WERI-Rb-1 (cell line): ENCODE results near the gene TEX9.
"Not testable (repeated sequence)": the region's sequence is repeated elsewhere in the genome, so short reads cannot be mapped to it uniquely, and the experiment has no call there.

Experiments used
- DNase-seq: peaks from one replicate; pipeline ENCODE4 v3.0.0-alpha.2; 2020
- H3K27ac ChIP-seq: fragments of 250-450 bp; sonication (Bioruptor Pico); 2 replicates; pipeline ENCODE4 v1.5.1; 2020; ENCODE audit warnings: mild to moderate bottlenecking, moderate library complexity
- H3K27me3 ChIP-seq: fragments of 250-450 bp; sonication (Bioruptor Pico); 2 replicates; pipeline ENCODE4 v1.5.1; 2021; ENCODE audit warnings: mild to moderate bottlenecking, low read depth, moderate library complexity; ENCODE audit not compliant: insufficient read depth, severe bottlenecking
- H3K36me3 ChIP-seq: fragments of 250-450 bp; sonication (Bioruptor Pico); 2 replicates; pipeline ENCODE4 v1.5.1; 2020; ENCODE audit warnings: mild to moderate bottlenecking, moderate library complexity
- H3K4me3 ChIP-seq: 2 replicates; pipeline ENCODE4 v1.5.1; 2011; ENCODE audit warnings: low read depth, mild to moderate bottlenecking, control low read depth, low read length
- H3K9me3 ChIP-seq: fragments of 250-450 bp; sonication (Bioruptor Pico); 2 replicates; pipeline ENCODE4 v1.5.1; 2021; ENCODE audit warnings: mild to moderate bottlenecking, moderate library complexity; ENCODE audit not compliant: severe bottlenecking
- CTCF ChIP-seq: IDR thresholded peaks from 2 replicates; pipeline ENCODE4 v1.5.1; 2011; ENCODE audit warnings: low read depth, mild to moderate bottlenecking, control low read depth, inconsistent platforms, low read length

The TEX9 gene

GRCh38 chr15:56385908-56386307 is 20.7 kb downstream of the TEX9 start:
- Histone ChIP-seq H3K27ac (no peak overlapping the region), H3K4me3 (no peak overlapping the region), H3K9me3 (no peaks in the 10 kb centered on the region), H3K27me3 (no peaks in the 10 kb centered on the region), H3K36me3 (no peaks in the 10 kb centered on the region)
- no peak for DNase-seq
- no peak for TF ChIP-seq CTCF

- no peak for TF ChIP-seq CTCF
- no peak for DNase-seq
- Histone ChIP-seq H3K27me3 (no peaks in the 10 kb centered on the region), H3K4me3 (no peak overlapping the region), H3K9me3 (no peaks in the 10 kb centered on the region), H3K36me3 (no peaks in the 10 kb centered on the region), H3K27ac (no peak overlapping the region)
Observed at GRCh38 chr15:56390739-56391267, 25.6 kb downstream of the TEX9 start.

DNA sequence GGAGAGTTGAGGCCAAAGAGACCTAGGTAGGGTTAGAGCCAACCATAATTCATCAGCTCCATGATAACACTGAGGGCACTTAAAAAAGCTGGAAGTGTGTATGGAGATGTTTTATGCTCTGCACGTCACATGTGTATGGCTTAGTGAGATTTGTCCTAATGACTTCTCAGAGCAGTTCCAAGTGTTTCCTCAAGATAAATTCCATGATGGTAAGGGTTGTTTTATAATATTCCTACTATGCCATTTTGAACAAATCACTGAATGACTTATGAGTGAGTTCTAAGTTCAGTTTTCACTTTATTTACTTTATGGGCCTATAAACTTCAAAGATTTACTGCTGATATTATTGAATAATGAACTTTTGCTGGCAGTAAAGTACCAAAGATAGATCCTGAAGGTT is 28.1 kb downstream of the TEX9 start:
- no peak for TF ChIP-seq CTCF
- no peak overlapping the region for H3K27ac ChIP-seq
- no peak overlapping the region for H3K4me3 ChIP-seq
- no peaks in the 10 kb centered on the region for H3K9me3 ChIP-seq
- no peaks in the 10 kb centered on the region for H3K36me3 ChIP-seq
- no peaks in the 10 kb centered on the region for H3K27me3 ChIP-seq
- no peak for DNase-seq

- no peaks in the 10 kb centered on the region for H3K36me3 ChIP-seq
- H3K4me3 ChIP-seq: no peak overlapping the region
- TF ChIP-seq CTCF: no peak
- no peak for DNase-seq
- no peaks in the 10 kb centered on the region for H3K9me3 ChIP-seq
- no peaks in the 10 kb centered on the region for H3K27me3 ChIP-seq
- H3K27ac ChIP-seq: no peak overlapping the region
Observed at GRCh38 chr15:56394909-56395308, 29.7 kb downstream of the TEX9 start.

- H3K36me3 ChIP-seq: not testable (repeated sequence)
Observed at GRCh38 chr15:56397325-56397724, 32.1 kb downstream of the TEX9 start.

GRCh38 chr15:56399209-56399608 is 34.0 kb downstream of the TEX9 start:
- H3K9me3 ChIP-seq, H3K4me3 ChIP-seq, H3K36me3 ChIP-seq, H3K27me3 ChIP-seq, H3K27ac ChIP-seq, DNase-seq: not testable (repeated sequence)

More at GRCh38 chr15:56397325-56397724, 32.1 kb downstream of the TEX9 start:
- not testable (repeated sequence) for H3K4me3 ChIP-seq, H3K27ac ChIP-seq, H3K9me3 ChIP-seq, H3K27me3 ChIP-seq, DNase-seq

GRCh38 chr15:56410721-56411120 is 45.5 kb downstream of the TEX9 start:
- Histone ChIP-seq H3K9me3 (no peaks in the 10 kb centered on the region), H3K27me3 (no peaks in the 10 kb centered on the region), H3K4me3 (no peak overlapping the region), H3K36me3 (no peaks in the 10 kb centered on the region), H3K27ac (no peak overlapping the region)
- no peak for DNase-seq
- no peak for TF ChIP-seq CTCF
